NCI-H1417 treated with DMSO at 0.1 percent for 48 hours (cell line): ENCODE data around the gene ANO2.

ENCODE experiments used
- DNase-seq: peaks from one replicate; lab custom pipeline; 2025; lab: John Stamatoyannopoulos, UW

Gene ANO2

GRCh38 chr12:5515458-5515857 lies 429.6 kb downstream of the ANO2 start:
- no peak for DNase-seq

GRCh38 chr12:5514545-5514944 lies 430.5 kb downstream of the ANO2 start:
- no peak for DNase-seq

GRCh38 chr12:5514016-5514415 lies 431.0 kb downstream of the ANO2 start:
- DNase-seq: no peak

- DNase-seq: no peak
Measured at GRCh38 chr12:5513406-5513805, 431.7 kb downstream of the ANO2 start.
